GM19397 (cell line): ENCODE data around the gene ATP1A2.
"Not testable (repeated sequence)": the region's sequence is repeated elsewhere in the genome, so short reads cannot be mapped to it uniquely, and the experiment has no call there.

Experiments used
- ATAC-seq: cut with Tn5 transposase; IDR thresholded peaks from one replicate; pipeline ENCODE4 v1.9.1; 2021; ENCODE audit warnings: mild to moderate bottlenecking, moderate library complexity; ENCODE audit not compliant: unreplicated experiment

The ATP1A2 gene

GRCh38 chr1:160099716-160100375 is 15.7 kb upstream of the ATP1A2 start:
- ATAC-seq: no peak

- no peak for ATAC-seq
These were observed 14.4 kb upstream of the ATP1A2 start for GRCh38 chr1:160101037-160101716.

GRCh38 chr1:160101717-160102522 is 13.6 kb upstream of the ATP1A2 start:
- ATAC-seq: no peak

DNA sequence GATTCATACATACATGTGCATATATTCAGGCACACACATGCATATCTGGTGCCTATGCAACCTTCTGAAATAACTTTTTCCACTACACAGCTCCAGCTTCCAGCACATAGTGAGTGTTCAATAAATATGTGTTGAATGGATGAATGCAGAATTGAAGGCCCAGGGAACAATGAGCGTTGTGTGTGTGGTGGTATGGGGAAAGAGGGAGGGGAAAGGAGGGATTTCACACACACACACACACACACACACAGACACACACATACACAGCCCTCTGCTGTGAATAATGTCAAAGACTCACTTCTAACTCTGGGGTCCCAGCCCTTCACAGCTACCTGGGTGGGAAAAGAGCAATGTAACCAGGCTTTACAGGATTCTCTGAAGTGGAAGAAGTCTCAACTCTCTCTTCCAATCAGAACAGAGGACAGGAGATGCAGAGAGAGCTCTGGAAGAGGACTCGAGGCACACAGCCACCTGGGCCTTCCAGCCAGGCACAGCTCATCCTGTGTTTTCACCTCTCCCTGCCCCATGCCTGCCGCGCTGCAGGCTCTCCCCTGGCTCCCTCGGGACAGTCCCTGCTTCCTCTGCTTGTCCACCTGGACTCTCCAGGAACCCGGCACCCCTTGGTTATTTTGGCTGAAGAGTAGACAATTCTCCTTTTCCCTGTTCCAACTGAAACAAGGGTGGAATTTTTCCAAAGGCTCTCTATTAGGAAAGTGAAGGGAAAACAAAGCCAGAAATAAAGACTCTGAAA is 11.7 kb upstream of the ATP1A2 start:
- no peak for ATAC-seq

- ATAC-seq: no peak
These were observed 11.1 kb upstream of the ATP1A2 start for GRCh38 chr1:160104486-160104885.

GRCh38 chr1:160105155-160105554 is 10.4 kb upstream of the ATP1A2 start:
- no peak for ATAC-seq

- no peak for ATAC-seq
These were observed 8.0 kb upstream of the ATP1A2 start for GRCh38 chr1:160107512-160107911.

DNA sequence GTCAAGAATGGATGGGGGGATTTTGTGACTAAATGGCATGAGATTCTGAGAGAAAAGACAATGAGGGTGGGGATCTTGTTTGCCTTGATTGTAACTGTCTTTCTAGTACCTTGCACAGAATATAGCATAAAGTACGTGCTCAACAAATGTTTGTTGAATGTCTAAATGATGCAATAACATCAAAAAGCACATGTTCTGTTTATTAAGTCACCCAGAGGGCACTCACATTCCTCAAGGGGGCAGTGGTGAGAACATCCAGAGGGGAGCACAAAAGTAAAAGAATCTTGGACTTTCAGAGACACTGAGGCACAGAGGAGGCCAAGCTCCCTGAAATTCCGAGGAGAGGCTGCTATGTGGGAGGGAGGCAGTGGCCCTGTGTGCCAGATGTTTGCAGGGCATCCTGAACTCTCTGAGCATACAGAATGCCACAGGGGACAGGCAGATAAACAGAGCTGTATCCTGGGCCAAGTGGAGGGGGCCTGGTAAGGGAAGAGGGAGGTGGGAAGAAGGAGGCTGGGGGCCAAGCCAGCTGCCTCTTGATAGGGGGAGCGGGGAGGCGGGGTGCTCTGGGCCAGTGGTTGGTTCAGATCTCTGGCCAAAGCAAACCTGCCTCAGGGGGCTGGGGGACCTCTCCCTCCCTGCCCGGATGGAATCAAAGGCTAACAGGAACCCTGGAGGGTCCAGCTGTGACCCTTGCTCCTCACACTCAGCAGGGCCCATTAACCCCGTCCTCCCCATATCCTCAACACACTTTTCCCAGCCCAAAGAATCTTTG is 6.5 kb upstream of the ATP1A2 start:
- no peak for ATAC-seq

DNA sequence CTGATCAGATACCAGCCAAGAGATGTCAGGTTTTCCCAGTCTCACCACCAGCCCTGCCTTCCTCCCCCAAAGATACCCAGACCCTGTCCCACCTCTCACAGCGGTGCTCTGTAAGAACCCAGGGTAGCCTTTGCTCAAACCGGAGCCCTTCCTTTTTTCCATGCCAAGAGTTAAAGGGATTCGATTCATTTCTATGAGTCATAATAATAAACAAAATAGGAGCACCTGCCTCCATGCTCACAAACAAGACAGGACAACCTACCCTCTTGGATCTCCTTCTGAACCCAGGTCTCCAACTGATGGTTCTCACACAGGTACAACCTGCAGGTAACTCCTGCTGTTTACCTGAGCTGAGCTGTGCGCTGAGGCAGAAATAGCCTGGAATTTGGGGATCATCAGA is 5.9 kb upstream of the ATP1A2 start:
- ATAC-seq: no peak

GRCh38 chr1:160111462-160111861 is 4.1 kb upstream of the ATP1A2 start:
- ATAC-seq: not testable (repeated sequence)

DNA sequence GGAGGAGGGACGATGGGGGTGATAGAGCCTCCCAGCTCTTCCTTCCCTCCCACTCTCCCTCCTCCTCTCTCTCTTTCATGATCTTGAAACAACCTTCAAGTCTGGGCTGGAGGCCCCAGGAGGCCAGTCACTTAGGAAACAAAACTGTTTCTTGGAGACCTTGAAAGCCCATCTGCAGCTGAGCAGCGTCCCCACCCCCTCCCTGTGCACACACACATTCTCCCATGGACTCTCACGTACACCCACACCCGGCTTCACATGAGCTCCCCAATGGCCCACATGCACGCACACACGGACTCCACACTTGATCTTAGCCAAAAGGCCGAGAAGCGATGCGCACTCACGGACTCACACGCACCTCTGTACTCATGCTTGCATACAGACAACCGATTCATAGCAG is 3.2 kb upstream of the ATP1A2 start:
- ATAC-seq: no peak

DNA sequence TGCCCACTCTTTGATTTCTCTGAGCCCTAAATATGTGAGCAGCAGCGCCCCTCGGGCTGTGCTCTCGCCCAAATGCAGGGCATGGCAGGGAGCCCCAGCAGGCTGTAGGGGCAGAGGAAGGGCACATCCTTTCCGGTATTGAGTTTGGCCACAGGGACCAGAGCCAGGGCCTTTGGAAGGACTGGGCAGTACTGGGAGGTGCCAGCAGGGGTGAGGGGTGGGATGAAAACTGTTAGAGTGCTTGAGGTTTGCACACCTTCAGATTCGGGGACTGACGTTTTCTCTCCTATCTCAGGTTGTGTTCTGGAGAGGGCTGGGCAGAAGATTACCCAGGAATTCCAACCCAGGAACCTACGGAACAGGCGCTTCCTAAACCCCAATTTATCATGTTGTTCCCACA is 2.2 kb upstream of the ATP1A2 start:
- ATAC-seq: no peak

GRCh38 chr1:160114085-160114484 is 1.5 kb upstream of the ATP1A2 start:
- ATAC-seq: no peak

DNA sequence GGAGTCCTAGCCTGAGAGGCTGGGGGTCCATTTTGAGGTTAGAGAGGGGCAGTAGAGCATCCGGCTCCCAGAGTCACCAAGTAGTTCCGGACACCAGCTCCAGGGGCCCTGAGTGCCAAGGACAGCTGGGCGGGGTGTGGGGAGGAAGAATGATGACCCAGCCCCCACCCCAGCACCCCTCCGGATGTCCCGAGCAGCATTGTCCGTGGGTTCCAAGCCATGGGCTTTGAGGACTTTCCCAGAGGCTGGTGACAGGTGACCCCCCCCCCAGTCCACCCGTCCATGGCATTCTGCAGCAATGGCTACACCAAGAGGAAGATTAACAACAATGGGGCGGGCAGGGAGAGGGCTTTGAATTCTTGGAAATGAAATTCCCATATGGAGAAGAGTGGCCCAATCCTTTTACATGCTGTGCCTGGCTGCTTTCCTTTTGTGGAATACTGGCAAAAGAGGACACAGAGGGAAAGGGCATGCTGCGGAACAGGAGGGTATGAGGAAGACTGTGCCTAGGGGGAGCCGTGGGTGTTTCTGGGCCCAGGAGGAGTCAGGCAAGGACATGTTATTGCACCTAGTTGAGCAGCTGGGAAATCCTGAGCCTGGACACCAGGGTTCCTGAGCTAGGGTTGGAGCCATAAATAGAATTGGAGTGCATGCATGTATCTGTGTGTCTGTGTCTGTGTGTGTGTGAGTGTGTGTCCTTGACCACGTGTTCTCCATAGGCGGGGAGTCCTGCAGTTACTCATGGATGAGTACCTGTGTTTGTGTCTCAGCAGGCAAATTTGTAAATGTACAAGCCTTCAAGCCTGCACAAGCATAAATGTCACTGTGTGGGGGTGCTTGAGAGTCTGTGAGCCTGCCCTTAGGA is 956 bp downstream of the ATP1A2 start:
- ATAC-seq: no peak

DNA sequence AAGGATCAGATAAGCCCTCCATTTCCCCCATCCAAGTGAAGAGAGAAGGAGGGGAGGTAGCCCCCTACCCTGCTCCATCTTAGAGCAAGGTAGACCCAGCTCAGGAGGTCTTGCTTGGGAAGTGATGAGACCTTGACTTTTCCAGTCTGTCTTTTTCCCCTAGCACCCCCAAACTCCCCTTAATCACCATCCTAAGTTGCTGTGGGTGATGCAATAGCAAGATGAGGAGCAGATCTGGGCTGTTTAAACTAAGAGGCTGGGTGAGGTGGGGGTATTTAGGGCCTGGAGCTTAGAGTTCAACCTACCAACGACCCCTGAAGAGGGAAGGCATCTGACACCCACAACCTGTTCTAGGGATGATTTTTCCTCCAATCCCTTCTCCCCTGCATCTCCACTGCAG is 1.7 kb downstream of the ATP1A2 start:
- ATAC-seq: no peak

- ATAC-seq: no peak
These were observed 2.2 kb downstream of the ATP1A2 start for GRCh38 chr1:160117709-160118183.

GRCh38 chr1:160118928-160119327 is 3.4 kb downstream of the ATP1A2 start:
- no peak for ATAC-seq

- no peak for ATAC-seq
These were observed 5.2 kb downstream of the ATP1A2 start for GRCh38 chr1:160120797-160121196.

DNA sequence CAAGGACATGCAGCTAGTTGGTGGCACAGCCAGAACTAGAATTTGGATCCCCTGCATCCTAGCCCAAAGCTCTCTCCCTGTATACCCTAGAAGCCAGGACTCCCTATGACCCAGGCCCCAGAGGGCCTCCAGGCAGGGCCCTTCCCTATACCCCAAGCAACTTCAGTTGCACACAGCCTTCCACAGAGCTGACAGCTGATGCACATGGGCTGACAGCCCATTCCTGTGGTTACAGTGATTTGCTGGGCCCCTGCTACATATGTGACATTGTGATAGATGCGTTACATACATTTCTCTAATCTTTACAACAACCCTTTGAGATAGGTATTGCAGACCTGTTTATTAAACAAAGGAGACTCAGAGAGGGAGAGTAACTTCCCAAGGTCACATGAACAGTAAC is 5.8 kb downstream of the ATP1A2 start:
- ATAC-seq: no peak
